ENCODE data around the gene EIPR1.

Gene EIPR1

GRCh38 chr2:3176869-3177255 lies 200.8 kb downstream of the EIPR1 start:
- DNase-seq (ENCODE audit: low read depth, low spot score), result no peak

- no peak for DNase-seq (ENCODE audit: low read depth, low spot score)
Observed at GRCh38 chr2:3176071-3176868, 201.3 kb downstream of the EIPR1 start.

- DNase-seq (ENCODE audit: low read depth, low spot score), result no peak
Observed at GRCh38 chr2:3175568-3175955, 202.1 kb downstream of the EIPR1 start.

GRCh38 chr2:3174626-3175567 lies 202.7 kb downstream of the EIPR1 start:
- DNase-seq (ENCODE audit: low read depth, low spot score), result no peak

- no peak for DNase-seq (ENCODE audit: low read depth, low spot score)
Observed at GRCh38 chr2:3173031-3173430, 204.6 kb downstream of the EIPR1 start.

- DNase-seq (ENCODE audit: low read depth, low spot score), result no peak
Observed at GRCh38 chr2:3172265-3172935, 205.2 kb downstream of the EIPR1 start.

GRCh38 chr2:3171564-3172264 lies 205.9 kb downstream of the EIPR1 start:
- no peak for DNase-seq (ENCODE audit: low read depth, low spot score)

GRCh38 chr2:3170792-3171455 lies 206.7 kb downstream of the EIPR1 start:
- DNase-seq (ENCODE audit: low read depth, low spot score), result no peak

GRCh38 chr2:3169106-3169870 lies 208.3 kb downstream of the EIPR1 start:
- no peak for DNase-seq (ENCODE audit: low read depth, low spot score)

- DNase-seq (ENCODE audit: low read depth, low spot score), result no peak
Observed at GRCh38 chr2:3168230-3168891, 209.3 kb downstream of the EIPR1 start.

GRCh38 chr2:3163401-3163800 lies 214.2 kb downstream of the EIPR1 start:
- no peak for DNase-seq (ENCODE audit: low read depth, low spot score)

- no peak for DNase-seq (ENCODE audit: low read depth, low spot score)
Observed at GRCh38 chr2:3162442-3163077, 215.1 kb downstream of the EIPR1 start.

- DNase-seq (ENCODE audit: low read depth, low spot score), result no peak
Observed at GRCh38 chr2:3160751-3161330, 216.8 kb downstream of the EIPR1 start.

GRCh38 chr2:3159782-3160545 lies 217.7 kb downstream of the EIPR1 start:
- DNase-seq (ENCODE audit: low read depth, low spot score), result no peak

- DNase-seq (ENCODE audit: low read depth, low spot score), result no peak
Observed at GRCh38 chr2:3154700-3155099, 222.9 kb downstream of the EIPR1 start.

GRCh38 chr2:3154146-3154545 lies 223.5 kb downstream of the EIPR1 start:
- no peak for DNase-seq (ENCODE audit: low read depth, low spot score)

GRCh38 chr2:3151153-3151918 lies 226.3 kb downstream of the EIPR1 start:
- no peak for DNase-seq (ENCODE audit: low read depth, low spot score)

Data from smooth muscle cell of the brain vasculature (primary cell).